ENCODE measurements around the gene KDM4B. TPM values are rescaled to one million over a fixed set of nuclear protein-coding genes. Genes with fewer than 3 reads are reported as not detected.

The KDM4B gene
- total and polyA plus RNA-seq, 3 experiments from 2014 or later: 14.6 to 16.0 (median 14.6) TPM

DNA sequence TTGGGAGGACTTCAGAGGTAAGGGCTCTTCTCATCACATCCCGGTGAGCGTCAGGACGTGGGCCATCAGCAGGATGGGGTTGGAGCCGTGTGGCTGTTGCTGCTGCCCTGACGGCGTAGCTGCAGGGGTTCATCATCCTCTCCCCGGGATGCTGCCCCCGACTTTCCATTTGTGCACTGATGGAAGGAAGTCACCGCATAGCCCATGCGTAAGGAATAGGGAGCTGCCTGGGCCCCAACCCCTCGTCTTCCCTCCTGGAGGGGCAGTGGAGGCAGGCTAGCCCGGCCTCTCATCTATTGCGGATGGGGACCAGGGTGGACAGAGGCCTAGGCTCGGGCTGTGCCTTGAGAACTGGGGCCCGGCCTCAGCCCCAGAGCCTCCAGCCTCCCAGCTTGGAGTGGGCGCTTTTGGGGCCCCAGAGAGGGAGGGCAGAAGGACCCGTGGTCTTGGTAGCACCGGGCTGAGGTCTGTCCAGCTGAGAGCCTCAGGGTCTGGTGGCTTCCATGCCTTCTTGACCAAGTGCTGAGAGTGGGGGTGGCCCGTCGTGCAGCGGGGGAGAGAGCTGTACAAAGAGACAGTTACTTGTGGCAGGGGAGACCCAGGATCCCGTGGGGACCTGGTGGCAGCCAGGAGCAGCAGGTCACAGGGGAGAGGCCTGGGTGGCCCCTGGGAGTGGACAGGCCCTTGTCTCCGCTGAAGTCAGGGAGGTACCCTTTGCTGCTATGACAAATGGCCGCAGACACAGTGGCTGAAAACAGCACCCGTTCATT, 44.0 kb downstream of the KDM4B start:
- H3K4me3 ChIP-seq (ENCODE audit: low read length): no peak overlapping the region
- H3K27ac Mint-ChIP-seq: peak overlapping the region in 2 of 8 donors; percentile 20 to 29
- peaks cover 0 to 17% (median 1%) of the 10 kb centered on the region in 3 donors for H3K4me1 Mint-ChIP-seq

DNA sequence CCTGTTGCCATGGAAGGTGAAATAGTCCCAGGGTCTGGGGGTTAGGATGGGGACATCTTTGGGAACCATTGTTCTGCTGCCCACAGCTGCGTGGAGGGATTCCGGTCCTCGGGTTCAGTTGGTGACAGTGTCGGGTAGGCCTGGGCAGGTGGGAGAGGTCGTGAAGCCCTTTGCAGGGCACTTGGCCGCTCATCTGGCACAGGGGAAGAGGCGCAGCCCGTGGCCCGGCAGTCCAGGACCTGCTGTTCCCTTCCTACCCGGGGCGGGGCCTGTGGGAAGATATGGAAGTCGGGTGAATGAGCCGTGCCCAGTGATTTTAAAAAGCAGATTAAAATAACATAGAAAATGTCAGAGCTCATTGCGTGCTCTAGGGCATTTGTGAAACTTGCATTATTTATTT, 44.8 kb downstream of the KDM4B start:
- no peaks in the 10 kb centered on the region for H3K27me3 Mint-ChIP-seq
- H3K4me1 Mint-ChIP-seq: peaks cover 0 to 13% (median 1%) of the 10 kb centered on the region in 3 donors
- no peak overlapping the region for H3K4me3 ChIP-seq (ENCODE audit: low read length)
- H3K27me3 ChIP-seq (ENCODE audit: insufficient read depth, low read length, poor library complexity, severe bottlenecking): no peaks in the 10 kb centered on the region
- no peaks in the 10 kb centered on the region for H3K9me3 Mint-ChIP-seq
- H3K4me3 Mint-ChIP-seq: no peak overlapping the region
- DNase-seq: no peak
- POLR2A ChIA-PET: no interaction called here
- H3K36me3 Mint-ChIP-seq: peaks cover 0 to 24% (median 0%) of the 10 kb centered on the region in 3 donors
- no peak overlapping the region for H3K27ac ChIP-seq (ENCODE audit: low read depth, low read length)
- CTCF ChIA-PET: no interaction called here
- H3K4me1 ChIP-seq (ENCODE audit: insufficient read depth, low read length): no peaks in the 10 kb centered on the region
- H3K9me3 ChIP-seq (ENCODE audit: low read length): no peaks in the 10 kb centered on the region
- H3K27ac Mint-ChIP-seq: peak overlapping the region in 1 of 8 donors; percentile 47
- no peaks in the 10 kb centered on the region for H3K36me3 ChIP-seq (ENCODE audit: insufficient read depth, low read length)

More for the DNA sequence above, 44.0 kb downstream of the KDM4B start:
- Mint-ChIP-seq H3K4me3 (no peak overlapping the region), H3K9me3 (peaks cover 0 to 3% (median 0%) of the 10 kb centered on the region in 5 donors), H3K36me3 (peaks cover under 1 to 28% (median 5%) of the 10 kb centered on the region in 3 donors), H3K27me3 (no peaks in the 10 kb centered on the region)
- Histone ChIP-seq H3K4me1 (ENCODE audit: insufficient read depth, low read length) (no peaks in the 10 kb centered on the region), H3K36me3 (ENCODE audit: insufficient read depth, low read length) (no peaks in the 10 kb centered on the region), H3K27me3 (ENCODE audit: insufficient read depth, low read length, poor library complexity, severe bottlenecking) (no peaks in the 10 kb centered on the region), H3K27ac (ENCODE audit: low read depth, low read length) (no peak overlapping the region), H3K9me3 (ENCODE audit: low read length) (peaks cover under 1% of the 10 kb centered on the region)
- CTCF ChIA-PET: no interaction called here
- POLR2A ChIA-PET: no interaction called here
- no peak for DNase-seq

DNA sequence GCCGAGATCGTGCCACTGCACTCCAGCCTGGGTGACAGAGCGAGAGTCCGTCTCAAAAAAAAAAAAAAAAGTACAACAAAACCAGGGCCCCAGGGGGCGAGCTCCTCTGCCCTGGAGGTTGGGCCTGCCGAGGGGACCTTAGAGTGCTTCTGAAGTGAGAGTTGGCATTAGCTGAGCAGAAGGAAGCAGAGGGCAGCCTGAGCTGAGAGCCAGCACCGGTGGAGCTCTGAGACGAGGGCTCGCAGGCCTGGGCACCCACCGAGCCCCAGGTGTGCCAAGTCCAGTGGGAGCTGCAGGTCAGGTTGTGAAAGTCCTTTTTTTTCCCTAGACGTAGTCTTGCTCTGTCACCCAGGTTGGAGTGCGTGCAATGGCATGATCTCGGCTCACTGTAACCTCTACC, 46.0 kb downstream of the KDM4B start:
- no peak overlapping the region for H3K27ac Mint-ChIP-seq
- H3K4me3 Mint-ChIP-seq: no peak overlapping the region
- H3K9me3 Mint-ChIP-seq: no peaks in the 10 kb centered on the region
- peaks cover 0 to 4% (median under 1%) of the 10 kb centered on the region in 3 donors for H3K4me1 Mint-ChIP-seq
- CTCF ChIA-PET: interaction anchor here (0.5 kb wide), 1 partner anchor 700 kb away, joined by 3 read pairs; no protein-coding TSS in a partner anchor
- Histone ChIP-seq H3K4me1 (ENCODE audit: insufficient read depth, low read length) (no peaks in the 10 kb centered on the region), H3K27me3 (ENCODE audit: insufficient read depth, low read length, poor library complexity, severe bottlenecking) (no peaks in the 10 kb centered on the region), H3K36me3 (ENCODE audit: insufficient read depth, low read length) (no peaks in the 10 kb centered on the region), H3K4me3 (ENCODE audit: low read length) (no peak overlapping the region), H3K27ac (ENCODE audit: low read depth, low read length) (no peak overlapping the region), H3K9me3 (ENCODE audit: low read length) (no peaks in the 10 kb centered on the region)
- no peak for DNase-seq
- peaks cover 0 to 23% (median 0%) of the 10 kb centered on the region in 3 donors for H3K36me3 Mint-ChIP-seq
- POLR2A ChIA-PET: no interaction called here
- H3K27me3 Mint-ChIP-seq: no peaks in the 10 kb centered on the region

- Histone ChIP-seq H3K4me3 (ENCODE audit: low read length) (no peak overlapping the region), H3K27me3 (ENCODE audit: insufficient read depth, low read length, poor library complexity, severe bottlenecking) (no peaks in the 10 kb centered on the region), H3K27ac (ENCODE audit: low read depth, low read length) (no peak overlapping the region), H3K4me1 (ENCODE audit: insufficient read depth, low read length) (no peaks in the 10 kb centered on the region), H3K9me3 (ENCODE audit: low read length) (no peaks in the 10 kb centered on the region), H3K36me3 (ENCODE audit: insufficient read depth, low read length) (no peaks in the 10 kb centered on the region)
- Mint-ChIP-seq H3K4me1 (no peaks in the 10 kb centered on the region), H3K36me3 (peaks cover 0 to 22% (median 0%) of the 10 kb centered on the region in 3 donors), H3K9me3 (no peaks in the 10 kb centered on the region), H3K4me3 (no peak overlapping the region), H3K27ac (no peak overlapping the region), H3K27me3 (no peaks in the 10 kb centered on the region)
- ChIA-PET POLR2A (no interaction called here), CTCF (interaction anchor here (1.2 kb wide), 1 partner anchor 143 kb away, joined by 3 read pairs; no protein-coding TSS in a partner anchor)
- DNase-seq: no peak
Observed at GRCh38 chr19:5016268-5016667, 47.4 kb downstream of the KDM4B start.

GRCh38 chr19:5016781-5017180, 47.9 kb downstream of the KDM4B start:
- no peak for DNase-seq
- no peaks in the 10 kb centered on the region for H3K9me3 ChIP-seq (ENCODE audit: low read length)
- Mint-ChIP-seq H3K4me3 (no peak overlapping the region), H3K4me1 (peaks cover 0 to 2% (median 0%) of the 10 kb centered on the region in 3 donors), H3K9me3 (no peaks in the 10 kb centered on the region), H3K27me3 (no peaks in the 10 kb centered on the region), H3K27ac (peak overlapping the region in 1 of 8 donors; percentile 5), H3K36me3 (peaks cover 0 to 23% (median 0%) of the 10 kb centered on the region in 3 donors)
- CTCF ChIA-PET: interaction anchor here (1.1 to 1.3 kb wide), 3 partner anchors 15 to 143 kb away, joined by 3 to 4 read pairs (median 3); no protein-coding TSS in a partner anchor
- H3K27me3 ChIP-seq (ENCODE audit: insufficient read depth, low read length, poor library complexity, severe bottlenecking): no peaks in the 10 kb centered on the region
- no peak overlapping the region for H3K27ac ChIP-seq (ENCODE audit: low read depth, low read length)
- POLR2A ChIA-PET: no interaction called here
- no peaks in the 10 kb centered on the region for H3K4me1 ChIP-seq (ENCODE audit: insufficient read depth, low read length)
- H3K4me3 ChIP-seq (ENCODE audit: low read length): no peak overlapping the region
- no peaks in the 10 kb centered on the region for H3K36me3 ChIP-seq (ENCODE audit: insufficient read depth, low read length)

- H3K36me3 Mint-ChIP-seq: peaks cover 0 to 23% (median 0%) of the 10 kb centered on the region in 3 donors
- Histone ChIP-seq H3K36me3 (ENCODE audit: insufficient read depth, low read length) (no peaks in the 10 kb centered on the region), H3K4me1 (ENCODE audit: insufficient read depth, low read length) (no peaks in the 10 kb centered on the region), H3K4me3 (ENCODE audit: low read length) (no peak overlapping the region), H3K27ac (ENCODE audit: low read depth, low read length) (no peak overlapping the region), H3K27me3 (ENCODE audit: insufficient read depth, low read length, poor library complexity, severe bottlenecking) (no peaks in the 10 kb centered on the region), H3K9me3 (ENCODE audit: low read length) (no peaks in the 10 kb centered on the region)
- DNase-seq: no peak
- no peaks in the 10 kb centered on the region for H3K27me3 Mint-ChIP-seq
- H3K9me3 Mint-ChIP-seq: no peaks in the 10 kb centered on the region
- no peak overlapping the region for H3K4me3 Mint-ChIP-seq
- ChIA-PET POLR2A (no interaction called here), CTCF (interaction anchor here (1.1 to 1.3 kb wide), 3 partner anchors 15 to 144 kb away, joined by 3 to 4 read pairs (median 3); no protein-coding TSS in a partner anchor)
- peaks cover 0 to 5% (median 0%) of the 10 kb centered on the region in 3 donors for H3K4me1 Mint-ChIP-seq
- no peak overlapping the region for H3K27ac Mint-ChIP-seq
Observed at GRCh38 chr19:5017235-5017634, 48.3 kb downstream of the KDM4B start.

- no peaks in the 10 kb centered on the region for H3K9me3 ChIP-seq (ENCODE audit: low read length)
- no peaks in the 10 kb centered on the region for H3K36me3 ChIP-seq (ENCODE audit: insufficient read depth, low read length)
- ChIA-PET POLR2A (no interaction called here), CTCF (interaction anchor here (1.3 kb wide), 1 partner anchor 14 kb away, joined by 4 read pairs; no protein-coding TSS in a partner anchor)
- Mint-ChIP-seq H3K4me1 (peaks cover 4 to 9% (median 4%) of the 10 kb centered on the region in 3 donors), H3K27me3 (no peaks in the 10 kb centered on the region), H3K9me3 (no peaks in the 10 kb centered on the region), H3K27ac (peak overlapping the region in 2 of 8 donors; percentile 29 to 61), H3K4me3 (no peak overlapping the region), H3K36me3 (peaks cover 0 to 23% (median 0%) of the 10 kb centered on the region in 3 donors)
- DNase-seq: no peak
- H3K27me3 ChIP-seq (ENCODE audit: insufficient read depth, low read length, poor library complexity, severe bottlenecking): no peaks in the 10 kb centered on the region
- no peaks in the 10 kb centered on the region for H3K4me1 ChIP-seq (ENCODE audit: insufficient read depth, low read length)
- H3K27ac ChIP-seq (ENCODE audit: low read depth, low read length): no peak overlapping the region
- H3K4me3 ChIP-seq (ENCODE audit: low read length): no peak overlapping the region
Observed at GRCh38 chr19:5018224-5019015, 49.5 kb downstream of the KDM4B start.

GRCh38 chr19:5020368-5020767, 51.5 kb downstream of the KDM4B start:
- no peaks in the 10 kb centered on the region for H3K9me3 Mint-ChIP-seq
- no peak overlapping the region for H3K27ac ChIP-seq (ENCODE audit: low read depth, low read length)
- DNase-seq: no peak
- no peaks in the 10 kb centered on the region for H3K27me3 Mint-ChIP-seq
- POLR2A ChIA-PET: no interaction called here
- peaks cover 4 to 9% (median 4%) of the 10 kb centered on the region in 3 donors for H3K4me1 Mint-ChIP-seq
- peaks cover 0 to 23% (median 0%) of the 10 kb centered on the region in 3 donors for H3K36me3 Mint-ChIP-seq
- H3K36me3 ChIP-seq (ENCODE audit: insufficient read depth, low read length): no peaks in the 10 kb centered on the region
- no peak overlapping the region for H3K4me3 ChIP-seq (ENCODE audit: low read length)
- H3K27ac Mint-ChIP-seq: no peak overlapping the region
- CTCF ChIA-PET: interaction anchor here (1.6 kb wide), 1 partner anchor 11 kb away, joined by 5 read pairs; no protein-coding TSS in a partner anchor
- no peaks in the 10 kb centered on the region for H3K27me3 ChIP-seq (ENCODE audit: insufficient read depth, low read length, poor library complexity, severe bottlenecking)
- no peaks in the 10 kb centered on the region for H3K4me1 ChIP-seq (ENCODE audit: insufficient read depth, low read length)
- H3K9me3 ChIP-seq (ENCODE audit: low read length): no peaks in the 10 kb centered on the region
- no peak overlapping the region for H3K4me3 Mint-ChIP-seq
